Measurements from ENCODE around the gene NCR2. TPM values are rescaled to one million over a fixed set of nuclear protein-coding genes. Genes with fewer than 3 reads are reported as not detected.

The NCR2 gene
- total RNA-seq, 1 experiment from 2014 or later = not detected

GRCh38 chr6:41371992-41372831 is 36.8 kb downstream of the NCR2 start:
- Histone ChIP-seq H3K4me1 (replicated peaks; ENCODE audit: insufficient read depth) (0 out of 2 replicates have a peak, but pooled peaks cover 5% of the 10 kb centered on the region), H3K9me2 (ENCODE audit: insufficient read depth) (no peaks in the 10 kb centered on the region), H4K20me1 (ENCODE audit: insufficient read depth) (no peaks in the 10 kb centered on the region), H3K4me3 (no peak overlapping the region), H2AFZ (no peak overlapping the region), H3K79me2 (ENCODE audit: low read depth) (no peaks in the 10 kb centered on the region), H3K27ac (no peak overlapping the region), H3K27me3 (ENCODE audit: insufficient read depth, low read depth) (0 out of 2 replicates have a peak, but pooled peaks cover 3% of the 10 kb centered on the region), H3F3A (ENCODE audit: insufficient read depth, low read depth) (no peaks in the 10 kb centered on the region; the same call in 1 of the 2 replicates), H3K4me2 (no peak overlapping the region), H3K36me3 (ENCODE audit: low read depth) (no peaks in the 10 kb centered on the region), H3K9me3 (ENCODE audit: insufficient read depth, low read depth) (no peaks in the 10 kb centered on the region)
- TF ChIP-seq, protein P1, sequence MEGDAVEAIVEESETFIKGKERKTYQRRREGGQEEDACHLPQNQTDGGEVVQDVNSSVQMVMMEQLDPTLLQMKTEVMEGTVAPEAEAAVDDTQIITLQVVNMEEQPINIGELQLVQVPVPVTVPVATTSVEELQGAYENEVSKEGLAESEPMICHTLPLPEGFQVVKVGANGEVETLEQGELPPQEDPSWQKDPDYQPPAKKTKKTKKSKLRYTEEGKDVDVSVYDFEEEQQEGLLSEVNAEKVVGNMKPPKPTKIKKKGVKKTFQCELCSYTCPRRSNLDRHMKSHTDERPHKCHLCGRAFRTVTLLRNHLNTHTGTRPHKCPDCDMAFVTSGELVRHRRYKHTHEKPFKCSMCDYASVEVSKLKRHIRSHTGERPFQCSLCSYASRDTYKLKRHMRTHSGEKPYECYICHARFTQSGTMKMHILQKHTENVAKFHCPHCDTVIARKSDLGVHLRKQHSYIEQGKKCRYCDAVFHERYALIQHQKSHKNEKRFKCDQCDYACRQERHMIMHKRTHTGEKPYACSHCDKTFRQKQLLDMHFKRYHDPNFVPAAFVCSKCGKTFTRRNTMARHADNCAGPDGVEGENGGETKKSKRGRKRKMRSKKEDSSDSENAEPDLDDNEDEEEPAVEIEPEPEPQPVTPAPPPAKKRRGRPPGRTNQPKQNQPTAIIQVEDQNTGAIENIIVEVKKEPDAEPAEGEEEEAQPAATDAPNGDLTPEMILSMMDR (conservative IDR thresholded peaks at IDR 0.05) = no peak
- no peak for TF ChIP-seq EZH2 (IDR thresholded peaks at IDR 0.05; ENCODE audit: low read depth)
- BruUV-seq (replicated peaks) = no TSS peak
- intact Hi-C loops (cut with micrococcal nuclease; ENCODE audit: unreplicated experiment) = no loop called here
- no peak for DNase-seq
- ChIA-PET POLR2A (ENCODE audit: unreplicated experiment) (no interaction called here), CTCF (no interaction called here)

GRCh38 chr6:41372832-41373626 is 37.6 kb downstream of the NCR2 start:
- no peak overlapping the region for H2AFZ ChIP-seq
- ChIA-PET CTCF (no interaction called here), POLR2A (ENCODE audit: unreplicated experiment) (no interaction called here)
- H3K4me1 ChIP-seq (replicated peaks; ENCODE audit: insufficient read depth) = 0 out of 2 replicates have a peak, but pooled peaks cover 5% of the 10 kb centered on the region
- no peaks in the 10 kb centered on the region for H3K36me3 ChIP-seq (ENCODE audit: low read depth)
- no peaks in the 10 kb centered on the region for H4K20me1 ChIP-seq (ENCODE audit: insufficient read depth)
- H3K4me3 ChIP-seq = no peak overlapping the region
- DNase-seq = no peak
- H3K27ac ChIP-seq = no peak overlapping the region
- TF ChIP-seq, protein P1 (conservative IDR thresholded peaks at IDR 0.05) = no peak
- TF ChIP-seq EZH2 (IDR thresholded peaks at IDR 0.05; ENCODE audit: low read depth) = no peak
- H3K27me3 ChIP-seq (ENCODE audit: insufficient read depth, low read depth) = 0 out of 2 replicates have a peak, but pooled peaks cover 6% of the 10 kb centered on the region
- H3K9me3 ChIP-seq (ENCODE audit: insufficient read depth, low read depth) = no peaks in the 10 kb centered on the region
- no peaks in the 10 kb centered on the region; the same call in 1 of the 2 replicates for H3F3A ChIP-seq (ENCODE audit: insufficient read depth, low read depth)
- intact Hi-C loops (cut with micrococcal nuclease; ENCODE audit: unreplicated experiment) = no loop called here
- no TSS peak for BruUV-seq (replicated peaks)
- no peaks in the 10 kb centered on the region for H3K9me2 ChIP-seq (ENCODE audit: insufficient read depth)
- H3K4me2 ChIP-seq = no peak overlapping the region
- no peaks in the 10 kb centered on the region for H3K79me2 ChIP-seq (ENCODE audit: low read depth)

DNA sequence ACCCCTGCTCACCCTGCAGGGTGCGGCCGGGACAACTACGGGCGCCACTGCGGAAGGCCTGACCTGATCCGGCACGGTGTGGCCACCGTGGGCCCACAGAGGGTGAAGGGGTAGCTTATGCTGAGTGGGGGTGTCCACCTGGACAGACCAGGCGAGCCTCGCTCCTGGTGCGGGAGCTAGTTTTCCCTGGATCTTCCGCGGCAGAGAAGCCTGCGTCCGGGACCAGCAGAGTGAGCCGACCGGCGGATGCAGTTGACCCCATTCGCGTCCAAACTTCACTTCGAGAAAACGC is 38.2 kb downstream of the NCR2 start:
- Histone ChIP-seq H3K9me3 (ENCODE audit: insufficient read depth, low read depth) (no peaks in the 10 kb centered on the region), H3K4me3 (no peak overlapping the region), H3K79me2 (ENCODE audit: low read depth) (no peaks in the 10 kb centered on the region), H3K27me3 (ENCODE audit: insufficient read depth, low read depth) (0 out of 2 replicates have a peak, but pooled peaks cover 7% of the 10 kb centered on the region), H3F3A (ENCODE audit: insufficient read depth, low read depth) (no peaks in the 10 kb centered on the region; the same call in 1 of the 2 replicates), H2AFZ (no peak overlapping the region), H3K9me2 (ENCODE audit: insufficient read depth) (no peaks in the 10 kb centered on the region), H3K4me2 (no peak overlapping the region), H4K20me1 (ENCODE audit: insufficient read depth) (no peaks in the 10 kb centered on the region), H3K4me1 (replicated peaks; ENCODE audit: insufficient read depth) (0 out of 2 replicates have a peak, but pooled peaks cover 5% of the 10 kb centered on the region), H3K36me3 (ENCODE audit: low read depth) (no peaks in the 10 kb centered on the region), H3K27ac (no peak overlapping the region)
- ChIA-PET POLR2A (ENCODE audit: unreplicated experiment) (no interaction called here), CTCF (no interaction called here)
- TF ChIP-seq, protein P1 (conservative IDR thresholded peaks at IDR 0.05) = no peak
- no peak for TF ChIP-seq EZH2 (IDR thresholded peaks at IDR 0.05; ENCODE audit: low read depth)
- no peak for DNase-seq
- intact Hi-C loops (cut with micrococcal nuclease; ENCODE audit: unreplicated experiment) = no loop called here
- BruUV-seq (replicated peaks) = no TSS peak

Measured in PC-9 (cell line).